Lower leg skin (tissue), 4 donors: ENCODE data around the gene CCR5. TPM values are rescaled to one million over a fixed set of nuclear protein-coding genes. Genes with fewer than 3 reads are reported as not detected.

Experiments used
- DNase-seq, 2 donors: peaks; one replicate each; pipeline ENCODE4 v3.0.0-alpha.2; 2019; ENCODE audit warnings: low spot score in 2 of 2
- H3K4me3 ChIP-seq: fragments of 200-600 bp; sonication (generic); 2 replicates; pipeline ENCODE4 v1.5.1; 2017; ENCODE audit warnings: mild to moderate bottlenecking, low read depth; ENCODE audit not compliant: poor library complexity, severe bottlenecking
- CTCF ChIP-seq, 3 donors: fragments of 450-650 bp; IDR thresholded peaks; one replicate each; pipeline ENCODE4 v1.5.1; 2016; ENCODE audit warnings: antibody characterized with exemption in 3 of 3, mild to moderate bottlenecking in 3 of 3, moderate library complexity in 2 of 3
- POLR2A ChIP-seq, 2 donors: fragments of 450-650 bp; IDR thresholded peaks; one replicate each; pipeline ENCODE4 v1.6.1; 2016 to 2017; ENCODE audit warnings: antibody characterized with exemption in 2 of 2, mild to moderate bottlenecking in 1 of 2, moderate library complexity in 1 of 2
- WGBS, 2 donors: methylation state at CpG; one replicate each; pipeline ENCODE4 v1.1.5; 2018; 5-methylcytosine and 5-hydroxymethylcytosine counted together
- intact Hi-C: fragments of 100-400 bp; cut with DNase I; formaldehyde crosslinking; loops from one replicate; pipeline ENCODE4 v1.15.0; 2023; ENCODE audit warnings: low total_unique reads
- total RNA-seq, 4 donors: library from RNA; depleted of rRNA; stranded (reverse); fragments of >200 nt; gene quantifications; one replicate each; pipeline ENCODE4 v1.1.0, GENCODE V29; 2016

The CCR5 gene
- total RNA-seq, 4 donors from 2014 or later: 0.16 to 0.55 (median 0.20) TPM; not detected in 1

GRCh38 chr3:46407970-46408369 is 37.2 kb downstream of the CCR5 start:
- TF ChIP-seq POLR2A (IDR thresholded peaks at IDR 0.05): no peak
- H3K4me3 ChIP-seq: no peak overlapping the region
- DNase-seq: no peak
- intact Hi-C loops: no loop called here
- 58 to 69% methylated on average over 7 of the region's 7 CpGs for WGBS, 2 donors

GRCh38 chr3:46408853-46409252 is 38.1 kb downstream of the CCR5 start:
- no peak for DNase-seq
- intact Hi-C loops: no loop called here
- no peak for TF ChIP-seq CTCF (IDR thresholded peaks at IDR 0.05)
- no peak for TF ChIP-seq POLR2A (IDR thresholded peaks at IDR 0.05)
- no peak overlapping the region for H3K4me3 ChIP-seq
- WGBS, 2 donors: 91 to 94% methylated on average over 7 of the region's 7 CpGs

- no peak for DNase-seq
These were observed 39.2 kb downstream of the CCR5 start for GRCh38 chr3:46409739-46410489.

GRCh38 chr3:46410669-46411068 is 39.9 kb downstream of the CCR5 start:
- 86% methylated on average over 2 of the region's 2 CpGs for WGBS, 2 donors
- H3K4me3 ChIP-seq: no peak overlapping the region
- no peak for DNase-seq
- no peak for TF ChIP-seq CTCF (IDR thresholded peaks at IDR 0.05)
- no peak for TF ChIP-seq POLR2A (IDR thresholded peaks at IDR 0.05)
- intact Hi-C loops: no loop called here

More at GRCh38 chr3:46409739-46410489, 39.2 kb downstream of the CCR5 start:
- intact Hi-C loops: no loop called here
- 80 to 86% methylated on average over 9 of the region's 9 CpGs for WGBS, 2 donors
- no peak overlapping the region for H3K4me3 ChIP-seq
- TF ChIP-seq POLR2A (IDR thresholded peaks at IDR 0.05): no peak
- TF ChIP-seq CTCF (IDR thresholded peaks at IDR 0.05): no peak

GRCh38 chr3:46411271-46411670 is 40.5 kb downstream of the CCR5 start:
- DNase-seq: no peak
- H3K4me3 ChIP-seq: no peak overlapping the region
- TF ChIP-seq POLR2A (IDR thresholded peaks at IDR 0.05): no peak
- TF ChIP-seq CTCF (IDR thresholded peaks at IDR 0.05): no peak
- intact Hi-C loops: no loop called here
- 73 to 95% methylated on average over 2 of the region's 2 CpGs for WGBS, 2 donors

GRCh38 chr3:46412786-46413298 is 42.1 kb downstream of the CCR5 start:
- no peak for TF ChIP-seq POLR2A (IDR thresholded peaks at IDR 0.05)
- TF ChIP-seq CTCF (IDR thresholded peaks at IDR 0.05): no peak
- WGBS, 2 donors: 64 to 73% methylated on average over 3 of the region's 3 CpGs
- DNase-seq: no peak
- no peak overlapping the region for H3K4me3 ChIP-seq
- intact Hi-C loops: no loop called here
